ENCODE data around the gene TXNDC11. TPM values are rescaled to one million over a fixed set of nuclear protein-coding genes. Genes with fewer than 3 reads are reported as not detected.

The TXNDC11 gene
- polyA plus RNA-seq, 1 donor (not counting 4 experiments of a cell fraction or from before 2014, with no cell fraction given): 35.9 TPM

DNA sequence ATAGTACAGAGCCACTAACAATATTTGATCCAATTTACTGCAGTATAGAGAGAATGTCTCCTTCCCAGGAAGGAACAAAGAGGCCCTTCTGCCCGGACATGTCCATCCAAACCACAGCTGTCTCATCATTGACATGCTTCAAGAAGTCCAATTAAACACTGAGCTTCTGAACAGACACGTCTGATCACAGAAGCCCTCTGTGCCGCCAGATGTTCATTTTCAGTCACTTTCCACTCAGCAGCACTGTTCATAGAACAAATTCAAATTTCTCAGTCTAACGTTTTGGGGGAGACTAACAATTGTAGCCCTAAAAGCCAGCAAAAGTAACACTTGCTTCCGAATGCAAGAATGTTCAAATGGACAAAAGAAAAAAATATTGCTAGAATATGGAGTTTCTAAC lies 39.1 kb upstream of the TXNDC11 start:
- Histone ChIP-seq H3K36me3 (ENCODE audit: control insufficient read depth in 2 of 2, extremely low read depth in 1 of 2, insufficient read depth in 2 of 2, low read length in 2 of 2) (peaks cover under 1 to 20% of the 10 kb centered on the region in 2 experiments), H2AFZ (ENCODE audit: control insufficient read depth, low read length) (no peak overlapping the region), H3K79me2 (ENCODE audit: control insufficient read depth, insufficient read depth, low read length) (peaks cover 48% of the 10 kb centered on the region), H3K27me3 (ENCODE audit: control insufficient read depth, extremely low read depth, insufficient read depth, low read length) (no peaks in the 10 kb centered on the region), H3K9me3 (ENCODE audit: control insufficient read depth, low read depth, low read length) (no peaks in the 10 kb centered on the region), H4K20me1 (ENCODE audit: control insufficient read depth, extremely low read depth, insufficient read depth, low read length) (no peaks in the 10 kb centered on the region), H3K4me2 (ENCODE audit: control insufficient read depth, extremely low read depth, insufficient read depth, low read depth, low read length) (peak overlapping the region; percentile 88), H3K9me1 (ENCODE audit: control insufficient read depth, extremely low read depth, insufficient read depth, low read length) (no peaks in the 10 kb centered on the region), H3K9ac (ENCODE audit: control insufficient read depth, extremely low read depth, insufficient read depth, low read length) (peak overlapping the region; percentile 73), H3K4me1 (ENCODE audit: control insufficient read depth, extremely low read depth, insufficient read depth, low read length) (peaks cover 35% of the 10 kb centered on the region), H3K27ac (ENCODE audit: control insufficient read depth, insufficient read depth, low read length) (peak overlapping the region; percentile 93), H3K4me3 (ENCODE audit: control insufficient read depth in 2 of 3, extremely low read depth in 1 of 3, insufficient read depth in 2 of 3, low read depth in 1 of 3, low read length in 3 of 3) (peak overlapping the region in 2 of 3 experiments; percentile 36 to 52)
- dilution Hi-C loops (cut with MboI; ENCODE audit: extremely low pct_ligation_motif_present, low sequenced_read_pairs): no loop called here
- TF ChIP-seq CTCF (optimal IDR thresholded peaks at IDR 0.05 in 1 of 3, IDR thresholded peaks at IDR 0.05 in 1 of 3, conservative IDR thresholded peaks at IDR 0.05 in 1 of 3; ENCODE audit: extremely low read depth in 1 of 3, insufficient read depth in 2 of 3, low read length in 3 of 3): no peak
- TF ChIP-seq EZH2 (IDR thresholded peaks at IDR 0.05; ENCODE audit: low read length): no peak
- FAIRE-seq (peak; percentile 91), DNase-seq (ENCODE audit: low read depth, low spot score) (peak; percentile 67)

DNA sequence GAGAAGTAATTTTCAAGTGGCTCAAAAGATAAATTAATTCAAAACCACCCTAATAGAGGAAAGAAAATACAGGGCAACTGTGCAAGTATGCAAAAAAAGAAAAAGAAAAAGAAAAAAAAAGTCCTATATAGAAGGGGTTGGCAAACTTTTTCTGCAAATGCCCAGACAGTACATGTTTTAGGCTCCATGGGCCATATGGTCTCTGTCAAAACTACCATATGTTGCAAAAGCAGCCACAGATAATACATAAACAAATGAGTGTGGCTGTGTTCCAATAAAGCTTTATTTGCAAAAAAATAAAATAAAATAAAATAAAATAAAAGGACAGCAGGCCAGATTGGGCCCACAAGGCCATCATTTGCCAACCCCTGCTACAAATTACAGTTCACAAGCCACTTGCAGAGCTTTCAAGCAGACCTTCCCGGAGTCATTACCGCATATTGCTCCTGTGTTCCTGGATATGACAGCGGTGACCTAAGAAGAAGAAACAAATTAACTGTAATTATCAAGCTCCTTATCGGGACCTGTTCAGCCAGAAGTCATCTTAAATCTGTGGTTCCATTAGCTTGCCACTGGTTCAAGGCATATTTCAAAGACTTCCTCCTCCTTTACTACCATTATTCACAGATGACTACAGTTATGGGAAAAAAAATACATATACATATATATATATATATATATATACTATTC lies 38.5 kb upstream of the TXNDC11 start:
- Histone ChIP-seq H3K4me1 (ENCODE audit: control insufficient read depth, extremely low read depth, insufficient read depth, low read length) (peaks cover 35% of the 10 kb centered on the region), H3K79me2 (ENCODE audit: control insufficient read depth, insufficient read depth, low read length) (peaks cover 44% of the 10 kb centered on the region), H3K9me3 (ENCODE audit: control insufficient read depth, low read depth, low read length) (no peaks in the 10 kb centered on the region), H3K9me1 (ENCODE audit: control insufficient read depth, extremely low read depth, insufficient read depth, low read length) (no peaks in the 10 kb centered on the region), H3K27ac (ENCODE audit: control insufficient read depth, insufficient read depth, low read length) (peak overlapping the region; percentile 78), H3K36me3 (ENCODE audit: control insufficient read depth in 2 of 2, extremely low read depth in 1 of 2, insufficient read depth in 2 of 2, low read length in 2 of 2) (peaks cover 5 to 23% of the 10 kb centered on the region in 2 experiments), H4K20me1 (ENCODE audit: control insufficient read depth, extremely low read depth, insufficient read depth, low read length) (no peaks in the 10 kb centered on the region), H3K27me3 (ENCODE audit: control insufficient read depth, extremely low read depth, insufficient read depth, low read length) (no peaks in the 10 kb centered on the region), H2AFZ (ENCODE audit: control insufficient read depth, low read length) (no peak overlapping the region), H3K4me3 (ENCODE audit: control insufficient read depth in 2 of 3, extremely low read depth in 1 of 3, insufficient read depth in 2 of 3, low read depth in 1 of 3, low read length in 3 of 3) (peak overlapping the region in 1 of 3 experiments; percentile 52), H3K9ac (ENCODE audit: control insufficient read depth, extremely low read depth, insufficient read depth, low read length) (peak overlapping the region; percentile 22), H3K4me2 (ENCODE audit: control insufficient read depth, extremely low read depth, insufficient read depth, low read depth, low read length) (peak overlapping the region; percentile 88)
- DNase-seq (ENCODE audit: low read depth, low spot score) (no peak), FAIRE-seq (no peak)
- TF ChIP-seq CTCF (optimal IDR thresholded peaks at IDR 0.05 in 1 of 3, IDR thresholded peaks at IDR 0.05 in 1 of 3, conservative IDR thresholded peaks at IDR 0.05 in 1 of 3; ENCODE audit: extremely low read depth in 1 of 3, insufficient read depth in 2 of 3, low read length in 3 of 3) (no peak), EZH2 (IDR thresholded peaks at IDR 0.05; ENCODE audit: low read length) (no peak)
- dilution Hi-C loops (cut with MboI; ENCODE audit: extremely low pct_ligation_motif_present, low sequenced_read_pairs): no loop called here
